ENCODE data around the gene E2F8.
"Not testable (repeated sequence)": the region's sequence is repeated elsewhere in the genome, so short reads cannot be mapped to it uniquely, and the experiment has no call there.

Gene E2F8

DNA sequence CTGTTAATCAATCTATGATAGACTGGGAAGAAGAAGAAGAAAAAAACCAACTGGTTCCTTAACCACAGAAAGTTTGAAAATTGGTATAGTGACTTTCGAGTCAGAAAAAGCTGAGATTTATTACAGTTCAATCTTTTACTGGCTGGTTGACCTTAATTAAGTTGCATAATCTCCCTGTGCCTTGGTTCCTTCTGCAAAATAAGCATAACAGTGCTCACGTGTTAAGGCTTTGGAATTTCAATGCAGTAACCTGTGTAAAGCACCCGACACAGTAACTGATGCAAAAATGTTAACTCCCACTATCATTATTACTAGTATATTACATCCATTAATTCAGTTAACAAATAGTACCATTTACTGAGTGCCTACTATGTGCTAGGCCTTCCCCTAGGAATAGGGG, 22.6 kb upstream of the E2F8 start:
- TF ChIP-seq, protein P1, sequence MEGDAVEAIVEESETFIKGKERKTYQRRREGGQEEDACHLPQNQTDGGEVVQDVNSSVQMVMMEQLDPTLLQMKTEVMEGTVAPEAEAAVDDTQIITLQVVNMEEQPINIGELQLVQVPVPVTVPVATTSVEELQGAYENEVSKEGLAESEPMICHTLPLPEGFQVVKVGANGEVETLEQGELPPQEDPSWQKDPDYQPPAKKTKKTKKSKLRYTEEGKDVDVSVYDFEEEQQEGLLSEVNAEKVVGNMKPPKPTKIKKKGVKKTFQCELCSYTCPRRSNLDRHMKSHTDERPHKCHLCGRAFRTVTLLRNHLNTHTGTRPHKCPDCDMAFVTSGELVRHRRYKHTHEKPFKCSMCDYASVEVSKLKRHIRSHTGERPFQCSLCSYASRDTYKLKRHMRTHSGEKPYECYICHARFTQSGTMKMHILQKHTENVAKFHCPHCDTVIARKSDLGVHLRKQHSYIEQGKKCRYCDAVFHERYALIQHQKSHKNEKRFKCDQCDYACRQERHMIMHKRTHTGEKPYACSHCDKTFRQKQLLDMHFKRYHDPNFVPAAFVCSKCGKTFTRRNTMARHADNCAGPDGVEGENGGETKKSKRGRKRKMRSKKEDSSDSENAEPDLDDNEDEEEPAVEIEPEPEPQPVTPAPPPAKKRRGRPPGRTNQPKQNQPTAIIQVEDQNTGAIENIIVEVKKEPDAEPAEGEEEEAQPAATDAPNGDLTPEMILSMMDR (IDR thresholded peaks at IDR 0.05), result no peak
- H3K27ac ChIP-seq, result no peak overlapping the region
- no peak for DNase-seq (ENCODE audit: low spot score)
- H3K4me3 ChIP-seq, result no peak overlapping the region

DNA sequence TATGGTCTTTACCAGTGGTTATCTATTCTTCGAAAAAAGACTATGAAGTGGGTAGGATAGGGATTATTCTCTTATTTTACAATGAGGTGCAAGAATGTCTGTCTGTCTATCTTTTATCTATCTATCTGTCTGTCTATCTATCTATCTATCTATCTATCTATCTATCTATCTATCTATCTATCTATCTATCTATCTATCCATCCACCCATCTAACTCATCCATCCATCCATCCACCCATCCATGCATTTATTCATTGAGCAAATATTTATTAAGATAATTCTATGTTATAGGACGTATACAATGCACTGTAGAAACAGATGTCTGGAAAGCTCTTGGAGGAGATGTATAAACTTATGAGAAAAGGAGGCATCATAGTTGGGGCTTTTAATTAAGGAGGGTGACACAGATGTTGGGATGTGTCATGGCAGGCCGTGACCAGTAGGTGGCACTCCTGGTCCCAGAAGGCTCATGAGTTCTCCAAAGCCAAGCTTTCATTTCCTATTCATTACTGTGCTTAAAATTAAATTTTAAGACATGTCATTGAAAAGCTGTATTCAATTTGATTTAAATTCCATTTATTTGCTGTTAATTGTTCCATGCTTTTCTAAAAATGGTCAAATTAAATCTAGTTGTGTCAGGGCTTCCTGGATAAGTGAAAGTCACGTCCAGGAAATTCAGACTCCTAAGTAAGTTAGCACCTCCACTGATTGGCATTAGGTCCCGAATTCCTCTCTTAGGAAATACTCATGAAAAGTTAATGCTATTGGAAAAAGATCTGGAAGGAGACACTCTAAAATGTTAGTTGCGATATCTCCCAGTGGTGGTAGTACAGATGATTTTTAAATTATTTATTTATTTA, 19.0 kb upstream of the E2F8 start:
- H3K4me3 ChIP-seq, result no peak overlapping the region

DNA sequence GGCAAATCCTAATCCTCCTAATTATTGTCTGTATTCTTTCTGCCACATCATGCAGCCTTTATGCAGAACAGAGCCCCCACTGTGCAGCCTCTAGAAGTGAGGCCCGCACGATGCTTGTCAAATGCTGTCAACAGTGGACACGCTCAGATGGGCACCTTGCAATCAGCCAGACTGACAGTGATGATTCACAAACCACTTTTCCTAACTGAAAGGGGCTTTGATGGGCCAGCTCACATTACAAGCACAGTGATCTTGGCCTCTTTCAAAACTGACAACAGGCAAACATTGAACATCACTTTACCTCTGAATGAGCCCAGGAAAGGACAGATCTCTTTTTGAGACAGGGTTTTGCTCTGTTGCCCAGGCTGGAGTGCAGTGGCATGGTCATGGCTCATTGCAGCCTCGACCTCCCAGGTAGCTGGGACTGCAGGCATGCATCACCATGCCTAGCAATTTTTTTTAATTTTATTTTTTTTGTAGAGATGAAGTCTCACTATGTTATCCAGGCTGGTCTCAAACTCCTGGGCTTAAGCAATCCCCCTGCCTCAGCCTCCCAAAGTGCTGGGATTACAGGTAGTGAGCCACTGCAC, 18.0 kb upstream of the E2F8 start:
- no peak overlapping the region for H3K4me3 ChIP-seq
- DNase-seq (ENCODE audit: low spot score), result no peak
- TF ChIP-seq, protein P1 (IDR thresholded peaks at IDR 0.05), result no peak

More for the DNA sequence above, 19.0 kb upstream of the E2F8 start:
- DNase-seq (ENCODE audit: low spot score), result no peak
- no peak overlapping the region for H3K27ac ChIP-seq
- TF ChIP-seq, protein P1 (IDR thresholded peaks at IDR 0.05), result peak; percentile 91

DNA sequence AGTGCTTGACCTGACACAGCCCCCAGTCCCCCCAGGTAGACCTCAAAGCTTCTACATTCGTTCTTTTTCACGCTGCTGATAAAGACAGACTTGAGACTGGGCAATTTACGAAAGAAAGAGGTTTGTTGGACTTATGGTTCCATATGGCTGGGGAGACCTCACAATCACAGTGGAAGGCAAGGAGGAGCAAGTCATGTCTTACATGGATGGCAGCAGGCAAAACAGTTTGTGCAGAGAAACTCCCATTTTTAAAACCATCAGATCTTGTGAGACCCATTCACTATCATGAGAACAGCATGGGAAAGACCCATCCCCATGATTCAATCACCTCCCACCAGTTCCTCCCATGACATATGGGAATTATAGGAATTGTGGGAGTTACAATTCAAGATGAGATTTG, 13.7 kb upstream of the E2F8 start:
- H3K27ac ChIP-seq; DNase-seq (ENCODE audit: low spot score); H3K4me3 ChIP-seq: not testable (repeated sequence)

More for the DNA sequence above, 18.0 kb upstream of the E2F8 start:
- H3K27ac ChIP-seq, result no peak overlapping the region

DNA sequence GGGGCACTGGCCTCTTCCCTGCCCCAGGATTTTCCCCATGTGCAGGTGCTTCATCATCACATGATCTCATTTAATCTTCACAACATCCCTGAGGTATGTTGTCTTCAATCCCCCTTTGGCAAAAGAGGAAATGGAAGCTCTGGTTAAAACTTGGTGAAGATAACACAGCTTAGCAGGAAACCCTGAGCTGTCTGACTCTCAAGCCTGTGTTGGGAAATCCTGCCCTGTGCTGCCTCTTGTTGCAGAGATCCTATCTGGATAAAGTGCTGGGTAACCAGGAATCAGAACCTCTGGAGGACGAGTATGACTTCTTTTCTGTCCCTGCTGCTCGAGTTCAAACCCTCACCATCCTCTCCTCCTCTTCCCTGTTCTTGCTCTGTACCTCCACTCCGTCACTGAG, 13.1 kb upstream of the E2F8 start:
- Histone ChIP-seq H3K4me3 (no peak overlapping the region), H3K27ac (no peak overlapping the region)
- DNase-seq (ENCODE audit: low spot score), result no peak
- TF ChIP-seq, protein P1 (IDR thresholded peaks at IDR 0.05), result no peak

DNA sequence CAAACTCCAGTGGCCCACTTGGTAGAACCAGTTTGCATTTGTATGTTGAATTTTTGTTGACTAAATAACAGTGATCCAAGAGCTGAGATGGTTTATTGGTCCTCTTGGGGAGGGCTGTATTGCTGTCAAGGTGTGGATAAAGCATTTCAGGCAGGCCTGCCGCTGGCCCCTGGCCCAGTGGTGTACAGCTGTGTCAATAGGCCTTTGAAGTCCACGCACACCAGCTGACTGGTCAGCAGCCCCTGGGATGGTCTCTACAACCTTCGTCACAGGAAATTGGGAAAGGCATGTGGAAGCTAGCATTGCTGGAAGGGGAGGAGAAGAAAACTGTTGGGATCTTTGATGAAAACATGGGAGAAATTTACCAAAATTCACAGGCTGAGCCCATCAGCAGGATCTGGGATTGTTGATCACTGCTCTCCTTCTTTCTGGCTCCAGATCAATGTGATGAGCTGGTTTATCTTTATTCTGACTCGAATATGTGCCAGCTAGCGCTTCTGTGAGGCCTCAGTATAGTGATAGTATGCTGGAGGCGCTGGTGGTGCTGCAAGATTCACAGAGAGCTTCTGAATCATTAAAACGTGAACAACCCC, 12.5 kb upstream of the E2F8 start:
- Histone ChIP-seq H3K4me3 (no peak overlapping the region), H3K27ac (no peak overlapping the region)
- TF ChIP-seq, protein P1 (IDR thresholded peaks at IDR 0.05), result no peak
- DNase-seq (ENCODE audit: low spot score), result no peak

DNA sequence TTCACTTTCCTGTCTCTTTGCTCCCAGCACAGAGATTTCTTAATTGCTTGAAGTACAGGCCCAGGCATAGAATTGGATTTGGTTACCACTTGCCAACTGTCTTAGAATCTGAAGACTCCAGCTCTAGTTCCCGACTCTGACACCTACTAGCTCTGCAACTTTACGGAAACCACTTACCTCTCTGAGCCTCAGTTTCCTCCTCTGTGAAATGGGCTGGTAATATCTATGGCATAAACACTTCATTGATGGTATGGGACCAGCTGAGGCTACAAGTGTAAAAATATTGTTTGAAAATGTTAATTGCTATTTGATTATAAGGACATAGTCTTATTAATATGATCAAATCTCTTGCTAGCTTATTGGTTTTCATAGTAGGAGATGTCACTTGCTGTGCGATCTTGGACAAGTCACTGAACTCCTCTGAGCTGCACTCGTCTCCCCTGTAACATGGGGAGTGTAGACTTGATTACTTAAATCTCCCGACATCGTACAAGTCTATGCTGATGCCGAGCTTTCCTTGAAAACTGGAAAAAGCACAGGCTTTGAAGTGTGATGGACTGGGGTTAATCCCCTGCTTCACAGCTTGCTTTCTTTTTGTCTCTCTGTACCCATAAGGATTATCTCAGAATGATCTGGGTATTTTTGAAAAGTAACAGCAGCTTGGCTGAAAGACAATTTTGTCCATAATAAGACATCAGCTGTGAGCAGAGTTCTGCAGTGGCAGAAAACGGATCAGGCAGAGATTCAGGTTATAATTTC, 11.8 kb upstream of the E2F8 start:
- DNase-seq (ENCODE audit: low spot score), result no peak
- TF ChIP-seq, protein P1 (IDR thresholded peaks at IDR 0.05), result no peak
- H3K4me3 ChIP-seq, result no peak overlapping the region
- no peak overlapping the region for H3K27ac ChIP-seq
